Stimulated activated CD4-positive, alpha-beta T cell treated with anti-CD3 and anti-CD28 coated beads, Interleukin-4, amount 100 ng/mL, for 48 hours (primary cell): Measurements from ENCODE around the gene ACO2.
"Not testable (repeated sequence)": the region's sequence is repeated elsewhere in the genome, so short reads cannot be mapped to it uniquely, and the experiment has no call there.

Source experiments
- DNase-seq, 2 donors: peaks; one replicate each; pipeline ENCODE4 v3.0.0-alpha.2; 2020; ENCODE audit warnings: low read depth in 2 of 2

The ACO2 gene

GRCh38 chr22:41568811-41569210, 99.9 kb downstream of the ACO2 start:
- DNase-seq: no peak

- no peak for DNase-seq
These were observed 101.3 kb downstream of the ACO2 start for GRCh38 chr22:41570221-41570620.

GRCh38 chr22:41571786-41572185, 102.9 kb downstream of the ACO2 start:
- DNase-seq: no peak

- not testable (repeated sequence) for DNase-seq
These were observed 103.4 kb downstream of the ACO2 start for GRCh38 chr22:41572305-41572704.

- DNase-seq: no peak
These were observed 104.8 kb downstream of the ACO2 start for GRCh38 chr22:41573677-41574076.

- no peak for DNase-seq
These were observed 106.0 kb downstream of the ACO2 start for GRCh38 chr22:41574847-41575381.

GRCh38 chr22:41575533-41575932, 106.6 kb downstream of the ACO2 start:
- no peak for DNase-seq

GRCh38 chr22:41576877-41577276, 108.0 kb downstream of the ACO2 start:
- peak in 1 of 2 donors; percentile 23 for DNase-seq

GRCh38 chr22:41578114-41578513, 109.2 kb downstream of the ACO2 start:
- DNase-seq: no peak
